ENCODE results near the gene SLFN13.

GRCh38 chr17:35479271-35479670 lies 30.7 kb upstream of the SLFN13 start:
- TF ChIP-seq CTCF (IDR thresholded peaks at IDR 0.05; ENCODE audit: low read depth, low read length) (no peak), EZH2phosphoT487 (IDR thresholded peaks at IDR 0.05; ENCODE audit: low read depth) (no peak)
